CD1c-positive myeloid dendritic cell (primary cell): Measurements from ENCODE around the gene HS1BP3.
A peak's percentile ranks its signal among the peaks of the same experiment; 100 is the strongest.

ENCODE experiments used
- DNase-seq: peaks from one replicate; pipeline ENCODE4 v3.0.0-alpha.2; 2016; ENCODE audit errors: extremely low spot score

Gene HS1BP3

DNA sequence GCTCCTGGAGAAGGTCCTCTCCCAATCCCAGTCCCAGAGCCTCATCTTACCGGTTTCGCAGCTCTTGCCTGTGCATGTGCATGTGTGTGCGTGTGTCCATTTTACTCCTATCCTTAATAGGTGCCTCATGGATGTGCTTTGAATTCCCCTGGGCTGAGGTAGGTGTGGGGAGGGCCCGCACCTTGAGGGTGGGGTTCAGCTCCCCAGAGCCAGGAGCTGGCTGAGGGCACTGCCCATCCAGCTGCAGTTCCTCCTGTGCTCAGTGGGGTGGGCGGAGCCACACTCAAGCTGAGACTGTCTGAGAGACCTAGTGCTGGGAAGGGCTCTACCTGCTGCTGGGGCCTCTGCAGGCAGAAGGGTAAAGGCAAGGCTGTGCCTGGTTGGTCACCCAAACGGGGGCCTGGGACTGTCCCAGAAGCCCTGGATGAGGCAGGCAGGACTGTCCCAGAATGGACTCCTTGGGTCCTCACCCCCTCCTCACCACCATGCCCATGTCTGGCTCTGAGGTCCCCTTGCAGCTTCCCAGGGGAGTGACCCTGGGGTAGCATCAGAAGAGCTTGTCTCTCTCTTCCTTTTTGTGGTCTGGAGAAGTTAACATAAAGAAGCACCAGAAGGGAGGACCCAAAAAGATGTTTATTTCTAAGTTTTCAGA, 24.9 kb upstream of the HS1BP3 start:
- no peak for DNase-seq

GRCh38 chr2:20674974-20675679, 24.2 kb upstream of the HS1BP3 start:
- DNase-seq = no peak

- no peak for DNase-seq
Measured at GRCh38 chr2:20674309-20674965, 23.5 kb upstream of the HS1BP3 start.

DNA sequence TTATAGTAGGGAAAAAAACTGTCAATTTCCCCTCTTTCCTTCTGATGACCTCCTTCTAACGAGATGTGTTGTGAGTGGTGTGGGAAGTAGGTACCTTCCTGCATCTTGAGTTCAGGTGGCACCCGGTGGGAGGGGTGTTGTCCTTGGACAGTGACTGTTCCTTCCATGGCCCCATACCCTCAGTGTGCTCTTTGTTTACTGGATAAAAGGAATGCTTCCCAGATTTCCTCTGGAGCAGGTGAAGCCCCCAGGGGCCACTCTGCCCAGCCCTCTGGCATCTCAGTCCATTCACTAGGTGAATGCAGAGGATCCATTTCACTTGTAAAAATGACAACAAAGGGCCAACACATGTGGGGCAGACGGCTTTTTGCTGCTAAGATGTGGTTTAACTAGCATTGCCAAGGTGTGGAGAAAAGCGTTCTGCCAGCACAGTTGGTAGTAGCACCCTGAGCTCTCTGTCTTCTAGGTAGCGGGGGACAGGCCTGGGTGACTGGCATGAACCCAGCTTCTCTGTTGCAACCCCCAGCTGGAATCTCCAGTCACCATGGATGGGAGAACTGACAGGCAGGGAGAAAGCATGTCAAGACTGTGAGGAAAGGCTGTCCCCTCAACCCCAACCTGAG, 22.9 kb upstream of the HS1BP3 start:
- DNase-seq = no peak

- no peak for DNase-seq
Measured at GRCh38 chr2:20672201-20672951, 21.5 kb upstream of the HS1BP3 start.

GRCh38 chr2:20671736-20672080, 20.8 kb upstream of the HS1BP3 start:
- no peak for DNase-seq

DNA sequence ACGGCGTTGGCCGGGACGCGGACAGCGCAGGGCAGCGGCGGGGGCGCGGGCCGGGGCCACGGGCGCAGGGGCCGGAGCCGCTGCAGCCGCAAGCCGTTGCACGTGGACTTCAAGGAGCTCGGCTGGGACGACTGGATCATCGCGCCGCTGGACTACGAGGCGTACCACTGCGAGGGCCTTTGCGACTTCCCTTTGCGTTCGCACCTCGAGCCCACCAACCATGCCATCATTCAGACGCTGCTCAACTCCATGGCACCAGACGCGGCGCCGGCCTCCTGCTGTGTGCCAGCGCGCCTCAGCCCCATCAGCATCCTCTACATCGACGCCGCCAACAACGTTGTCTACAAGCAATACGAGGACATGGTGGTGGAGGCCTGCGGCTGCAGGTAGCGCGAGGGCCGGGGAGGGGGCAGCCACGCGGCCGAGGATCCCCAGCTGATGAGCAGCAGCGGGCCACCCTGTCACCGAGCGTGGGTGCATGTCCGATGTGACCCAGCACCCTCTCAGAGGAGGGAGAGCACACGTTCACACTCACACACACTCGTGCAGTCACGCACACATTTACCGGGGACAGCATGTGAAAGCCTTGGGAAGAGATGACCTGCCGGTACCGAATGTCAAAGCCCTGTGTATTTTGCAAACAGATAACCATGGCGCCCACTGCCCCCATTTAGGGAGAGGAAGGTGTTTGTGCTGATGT, 20.3 kb upstream of the HS1BP3 start:
- no peak for DNase-seq

- DNase-seq = no peak
Measured at GRCh38 chr2:20670315-20671035, 19.6 kb upstream of the HS1BP3 start.

DNA sequence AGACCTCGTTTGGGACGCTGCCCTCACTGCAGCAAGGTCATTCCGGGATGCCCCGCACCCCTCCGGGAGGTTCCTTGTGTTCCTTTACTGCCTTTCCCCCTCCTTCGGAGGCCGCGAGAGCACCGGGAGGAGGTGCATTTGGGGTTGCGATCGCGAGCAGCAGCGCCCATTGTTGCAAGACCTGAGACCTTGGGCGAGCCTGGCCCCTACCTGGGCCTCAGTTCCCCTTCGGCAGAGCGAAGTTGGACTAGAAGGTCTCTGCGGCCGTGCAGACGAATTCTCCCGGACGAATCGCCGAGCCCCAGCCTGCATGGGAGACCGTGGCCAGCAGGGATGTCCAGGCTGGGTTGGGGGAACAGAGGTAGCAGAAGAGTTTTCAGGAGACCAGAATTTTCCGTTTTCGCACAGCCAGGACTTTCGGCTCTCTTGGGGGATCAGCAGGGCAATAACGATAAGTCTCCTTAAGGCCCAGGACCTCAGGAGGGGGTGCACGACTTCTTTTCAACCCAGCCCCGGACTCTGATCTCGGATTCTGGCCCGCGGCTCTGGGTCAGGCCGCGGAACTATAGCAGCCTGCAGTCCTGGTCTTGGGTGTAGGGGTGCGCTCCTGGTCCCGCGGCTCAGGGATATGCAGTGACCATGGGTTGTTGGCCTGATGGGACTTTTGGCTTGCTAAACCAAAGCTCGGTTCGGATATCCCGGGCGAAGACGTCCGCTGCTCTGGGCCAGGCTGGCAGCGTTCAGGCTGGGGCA, 18.8 kb upstream of the HS1BP3 start:
- DNase-seq = no peak

DNA sequence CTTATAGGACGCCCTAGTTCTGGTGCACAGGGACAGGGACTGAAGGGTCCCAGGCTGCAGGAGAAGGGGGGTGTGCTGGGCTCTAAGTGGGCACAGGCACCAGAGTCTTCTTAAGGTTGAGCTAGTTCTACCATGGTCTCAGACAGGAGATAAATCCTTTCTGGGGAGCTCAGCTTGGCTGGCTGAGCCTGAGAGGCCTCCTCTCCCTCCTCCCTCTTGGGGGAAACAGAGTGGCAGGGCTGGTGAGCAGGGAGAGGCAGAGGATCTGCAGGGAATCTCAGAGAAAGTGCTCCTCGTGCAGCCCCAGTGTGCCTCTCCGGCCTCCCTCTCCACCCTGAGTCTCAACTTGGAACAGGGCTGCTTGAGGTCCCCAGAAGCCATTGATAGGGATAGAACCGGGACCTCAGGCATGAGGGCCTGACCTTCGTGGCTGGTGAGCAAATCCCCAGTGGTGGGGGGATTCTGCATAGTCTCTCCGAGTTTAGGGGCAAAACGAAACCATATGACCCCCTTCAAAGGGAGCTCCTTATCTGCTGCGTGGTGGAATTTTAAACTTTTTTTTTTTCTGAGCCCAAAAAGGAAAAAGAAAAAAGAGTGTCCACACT, 18.1 kb upstream of the HS1BP3 start:
- DNase-seq = no peak

DNA sequence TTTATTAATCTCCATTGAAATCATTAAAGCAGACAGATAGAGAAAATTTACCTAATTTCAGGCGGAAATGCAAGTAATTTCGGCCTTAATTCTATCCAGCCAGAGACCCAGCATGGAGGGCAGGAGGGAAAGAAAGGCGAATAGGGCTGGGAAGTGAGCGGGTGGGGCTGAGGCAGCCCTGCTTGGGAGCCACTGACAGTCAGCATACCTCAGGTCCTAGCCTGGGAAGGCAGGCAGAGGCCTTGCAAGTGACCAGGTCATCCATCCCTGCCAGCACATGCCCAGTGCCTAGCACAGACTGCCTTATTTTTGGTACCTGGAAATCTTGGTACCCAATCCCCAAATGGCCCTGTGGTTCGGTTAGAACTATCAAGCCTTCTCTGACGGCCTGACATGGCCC, 17.6 kb upstream of the HS1BP3 start:
- DNase-seq = no peak

GRCh38 chr2:20667531-20668401, 16.9 kb upstream of the HS1BP3 start:
- DNase-seq = no peak

DNA sequence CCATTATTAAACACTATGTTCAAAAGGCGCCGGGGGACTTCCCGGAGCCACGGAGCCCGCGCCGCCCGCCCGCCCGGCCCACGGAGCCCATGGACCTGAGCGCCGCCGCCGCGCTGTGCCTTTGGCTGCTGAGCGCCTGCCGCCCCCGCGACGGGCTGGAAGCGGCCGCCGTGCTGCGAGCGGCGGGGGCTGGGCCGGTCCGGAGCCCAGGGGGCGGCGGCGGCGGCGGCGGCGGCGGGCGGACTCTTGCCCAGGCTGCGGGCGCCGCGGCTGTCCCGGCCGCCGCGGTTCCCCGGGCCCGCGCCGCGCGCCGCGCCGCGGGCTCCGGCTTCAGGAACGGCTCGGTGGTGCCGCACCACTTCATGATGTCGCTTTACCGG, 16.2 kb upstream of the HS1BP3 start:
- DNase-seq = peak; percentile 28

DNA sequence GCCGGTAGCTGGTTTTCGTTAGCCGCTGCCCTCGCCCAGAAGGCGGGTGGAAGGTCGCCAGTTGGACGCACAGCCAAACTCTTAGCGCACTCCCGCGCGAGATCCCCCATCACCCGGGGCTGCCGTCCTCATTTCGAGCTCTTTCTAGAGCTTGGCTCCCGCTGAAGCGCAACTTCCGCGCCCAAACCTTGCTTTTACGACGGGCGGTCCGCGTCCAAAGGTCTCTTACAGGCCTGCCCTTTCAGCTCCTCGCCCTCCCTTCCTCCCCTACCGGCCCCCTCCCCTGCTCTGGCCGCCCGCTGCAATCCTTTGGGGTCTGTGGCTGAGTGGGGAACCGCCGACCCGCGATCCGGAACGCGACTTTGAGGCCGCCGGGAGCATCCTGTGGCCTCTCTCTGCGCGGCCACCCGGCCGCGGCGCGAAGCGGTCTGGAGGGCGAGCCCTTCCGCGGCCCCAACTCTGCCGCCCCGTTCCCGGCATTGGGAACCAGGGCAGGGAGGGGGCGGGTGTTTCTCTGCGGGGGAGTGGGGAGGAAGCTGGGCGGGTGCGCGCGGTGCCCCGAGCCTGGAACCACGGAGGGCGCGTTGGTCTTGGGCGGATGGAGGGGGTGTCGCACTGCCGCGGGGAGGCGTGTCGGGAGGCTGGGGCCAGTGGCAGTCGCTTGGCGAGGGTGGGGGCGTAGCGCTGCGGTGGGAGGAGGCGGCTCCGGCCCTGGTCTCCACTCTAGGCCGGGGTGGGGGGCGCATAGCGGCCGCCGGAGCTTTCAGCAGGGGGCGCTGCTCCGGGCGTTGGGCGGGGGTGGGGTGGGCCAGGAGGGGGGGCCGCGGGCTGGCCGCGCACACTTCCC, 15.6 kb upstream of the HS1BP3 start, which contains the start of gene GDF7:
TSS of gene GDF7 (plus strand) at position 841 of the 847 bp plus-strand sequence. CDS start 96 bp downstream, outside the sequence.
- DNase-seq = no peak

- DNase-seq = no peak
Measured at GRCh38 chr2:20666005-20666303, 15.1 kb upstream of the HS1BP3 start.

- DNase-seq = no peak
Measured at GRCh38 chr2:20665243-20666004, 14.5 kb upstream of the HS1BP3 start.
